Ishikawa (cell line): ENCODE results near the gene ALDH16A1.

Experiments used
- CEBPB ChIP-seq: IDR thresholded peaks from 2 replicates; pipeline ENCODE4 v1.6.1; 2012
- EGR1 ChIP-seq: IDR thresholded peaks from 2 replicates; pipeline ENCODE4 v1.6.1; 2012
- RAD21 ChIP-seq: IDR thresholded peaks from 2 replicates; pipeline ENCODE4 v1.6.1; 2012; ENCODE audit warnings: low read depth
- REST ChIP-seq: IDR thresholded peaks from 2 replicates; pipeline ENCODE4 v1.6.1; 2012; ENCODE audit warnings: low read depth, mild to moderate bottlenecking
- TAF1 ChIP-seq: IDR thresholded peaks from 2 replicates; pipeline ENCODE4 v1.6.1; 2012; ENCODE audit warnings: low read depth, mild to moderate bottlenecking
- YY1 ChIP-seq: IDR thresholded peaks from 2 replicates; pipeline ENCODE4 v1.6.1; 2012; ENCODE audit warnings: low read depth
- TF ChIP-seq, protein P1 (sequence below): IDR thresholded peaks from 2 replicates; pipeline ENCODE4 v1.6.1; 2012

- TF ChIP-seq RAD21 (no peak), CEBPB (no peak), TAF1 (no peak), YY1 (no peak), REST (no peak), EGR1 (no peak)
- TF ChIP-seq, protein P1, sequence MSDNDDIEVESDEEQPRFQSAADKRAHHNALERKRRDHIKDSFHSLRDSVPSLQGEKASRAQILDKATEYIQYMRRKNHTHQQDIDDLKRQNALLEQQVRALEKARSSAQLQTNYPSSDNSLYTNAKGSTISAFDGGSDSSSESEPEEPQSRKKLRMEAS, result no peak
Observed at GRCh38 chr19:49421878-49422202, 31.2 kb upstream of the ALDH16A1 start.
